Sigmoid colon (tissue), 7 donors: Measurements from ENCODE around the gene SBDS. TPM values are rescaled to one million over a fixed set of nuclear protein-coding genes. Genes with fewer than 3 reads are reported as not detected.

Experiments used
- DNase-seq: peaks from one replicate; pipeline ENCODE4 v3.0.0-alpha.2; 2019
- H3K27ac ChIP-seq, 4 donors: fragments of 200-600 bp; sonication (generic); one replicate each; pipeline ENCODE4 v1.5.1; 2016 to 2019; ENCODE audit warnings: mild to moderate bottlenecking in 1 of 4
- H3K27me3 ChIP-seq, 3 donors: fragments of 200-600 bp; sonication (generic); one replicate each; pipeline ENCODE4 v1.5.1; 2019; ENCODE audit warnings: mild to moderate bottlenecking in 1 of 3
- H3K36me3 ChIP-seq, 4 donors: fragments of 200-600 bp; sonication (generic); one replicate each; pipeline ENCODE4 v1.5.1; 2016 to 2019
- H3K4me1 ChIP-seq, 4 donors: fragments of 200-600 bp; sonication (generic); one replicate each; pipeline ENCODE4 v1.5.1; 2017 to 2019
- H3K4me3 ChIP-seq, 4 donors: fragments of 200-600 bp; sonication (generic); one replicate each; pipeline ENCODE4 v1.5.1; 2017 to 2019; ENCODE audit warnings: mild to moderate bottlenecking in 2 of 4, moderate library complexity in 1 of 4
- H3K9me3 ChIP-seq, 4 donors: fragments of 200-600 bp in 3 of 4; sonication (generic) in 3 of 4; one replicate each; pipeline versions ENCODE4 v1.5.1 to v1.6.1; 2013 to 2019
- CTCF ChIP-seq, 4 experiments: fragments of 450-650 bp in 3 of 4; fragments of 200-600 bp in 1 of 4; IDR thresholded peaks; one replicate each; pipeline ENCODE4 v1.5.1; 2016 to 2019; ENCODE audit warnings: antibody characterized with exemption in 4 of 4, mild to moderate bottlenecking in 3 of 4, moderate library complexity in 2 of 4
- EP300 ChIP-seq, 4 donors: sonication (generic); formaldehyde crosslinking; IDR thresholded peaks; one replicate each; pipeline ENCODE4 v1.6.1; 2017; ENCODE audit warnings: antibody characterized with exemption in 4 of 4
- POLR2A ChIP-seq, 2 donors: fragments of 450-650 bp; IDR thresholded peaks; one replicate each; pipeline ENCODE4 v1.6.1; 2016; ENCODE audit warnings: antibody characterized with exemption in 2 of 2, mild to moderate bottlenecking in 2 of 2, moderate library complexity in 2 of 2
- POLR2AphosphoS5 ChIP-seq, 4 donors: sonication (generic); formaldehyde crosslinking; IDR thresholded peaks; one replicate each; pipeline ENCODE4 v1.6.1; 2017; ENCODE audit warnings: antibody characterized with exemption in 4 of 4
- WGBS, 2 donors: extraction: QIAGEN DNeasy Blood & Tissue Kit; methylation state at CpG; one replicate each; pipeline ENCODE4 v1.1.7; 2013; 5-methylcytosine and 5-hydroxymethylcytosine counted together
- intact Hi-C: fragments of 100-400 bp; cut with DNase I; formaldehyde crosslinking; loops from one replicate; pipeline ENCODE4 v1.15.1; 2023
- polyA plus RNA-seq, 3 donors: library from polyadenylated mRNA; stranded (reverse); fragments of 200-250 nt; gene quantifications; one replicate each; pipeline ENCODE4 v1.2.3, GENCODE V29; 2013
- small RNA-seq, 3 donors: library from RNA; depleted of rRNA; stranded (forward); fragments of <200 nt; gene quantifications; one replicate each; pipeline ENCODE3, GENCODE V24; 2016
- total RNA-seq, 4 donors: library from RNA; depleted of rRNA; stranded (reverse); fragments of >200 nt; gene quantifications; one replicate each; pipeline ENCODE4 v1.1.0, GENCODE V29; 2016
- donor health status: healthy with polysubstance abuse.
- donor health status: Bipolar disorder and iron deficiency.
- donor health status: healthy.

Gene SBDS
- total and polyA plus RNA-seq, 7 donors: 94.7 to 266 (median 187) TPM

GRCh38 chr7:66948480-66949109 lies 46.8 kb downstream of the SBDS start:
- intact Hi-C loops: no loop called here
- H3K4me3 ChIP-seq: no peak overlapping the region
- no peaks in the 10 kb centered on the region for H3K9me3 ChIP-seq
- TF ChIP-seq CTCF (IDR thresholded peaks at IDR 0.05): no peak
- TF ChIP-seq EP300 (IDR thresholded peaks at IDR 0.05): no peak
- no peak for TF ChIP-seq POLR2AphosphoS5 (IDR thresholded peaks at IDR 0.05)
- TF ChIP-seq POLR2A (IDR thresholded peaks at IDR 0.05): no peak
- no peaks in the 10 kb centered on the region for H3K4me1 ChIP-seq
- no peak for DNase-seq
- H3K27ac ChIP-seq: no peak overlapping the region
- 82 to 92% methylated on average over 19 of the region's 19 CpGs for WGBS, 2 donors
- H3K27me3 ChIP-seq: no peaks in the 10 kb centered on the region
- peaks cover 17 to 99% (median 67%) of the 10 kb centered on the region in 4 donors for H3K36me3 ChIP-seq

- intact Hi-C loops: no loop called here
- WGBS, 2 donors: 12 to 54% methylated on average over 2 of the region's 2 CpGs
- Histone ChIP-seq H3K4me1 (no peaks in the 10 kb centered on the region), H3K36me3 (peaks cover 8 to 99% (median 61%) of the 10 kb centered on the region in 4 donors), H3K27ac (no peak overlapping the region), H3K9me3 (no peaks in the 10 kb centered on the region), H3K4me3 (no peak overlapping the region), H3K27me3 (no peaks in the 10 kb centered on the region)
- DNase-seq: no peak
- no peak for TF ChIP-seq POLR2A (IDR thresholded peaks at IDR 0.05)
- TF ChIP-seq POLR2AphosphoS5 (IDR thresholded peaks at IDR 0.05): no peak
- no peak for TF ChIP-seq EP300 (IDR thresholded peaks at IDR 0.05)
- no peak for TF ChIP-seq CTCF (IDR thresholded peaks at IDR 0.05)
These were observed 48.8 kb downstream of the SBDS start for GRCh38 chr7:66946545-66946944.

GRCh38 chr7:66939325-66939724 lies 56.1 kb downstream of the SBDS start:
- Histone ChIP-seq H3K36me3 (peaks cover 0 to 37% (median 16%) of the 10 kb centered on the region in 4 donors), H3K27me3 (no peaks in the 10 kb centered on the region), H3K27ac (no peak overlapping the region), H3K4me3 (no peak overlapping the region), H3K4me1 (no peaks in the 10 kb centered on the region), H3K9me3 (no peaks in the 10 kb centered on the region)
- TF ChIP-seq POLR2A (IDR thresholded peaks at IDR 0.05): no peak
- no peak for DNase-seq
- WGBS, 2 donors: 90 to 94% methylated on average over 4 of the region's 4 CpGs
- intact Hi-C loops: no loop called here

GRCh38 chr7:66937940-66938339 lies 57.4 kb downstream of the SBDS start:
- H3K4me3 ChIP-seq: no peak overlapping the region
- H3K9me3 ChIP-seq: no peaks in the 10 kb centered on the region
- WGBS, 2 donors: 93 to 98% methylated on average over 4 of the region's 4 CpGs
- intact Hi-C loops: no loop called here
- peaks cover 0 to 7% (median 3%) of the 10 kb centered on the region in 4 donors for H3K4me1 ChIP-seq
- no peak overlapping the region for H3K27ac ChIP-seq
- DNase-seq: no peak
- no peaks in the 10 kb centered on the region for H3K27me3 ChIP-seq
- H3K36me3 ChIP-seq: peaks cover 0 to 23% (median 10%) of the 10 kb centered on the region in 4 donors
- TF ChIP-seq POLR2A (IDR thresholded peaks at IDR 0.05): no peak
- no peak for TF ChIP-seq CTCF (IDR thresholded peaks at IDR 0.05)
- TF ChIP-seq POLR2AphosphoS5 (IDR thresholded peaks at IDR 0.05): no peak
- TF ChIP-seq EP300 (IDR thresholded peaks at IDR 0.05): no peak

Small RNAs within 50 kb of the gene (small RNA-seq; reads per million reads assigned to genes)
- 0 reads per million in 3 donors for gene RN7SL43P

Other genes with a start within 250 kb of the SBDS start
- 10 to 100 TPM; 66.2 to 93.8 (median 81.2) TPM for gene TMEM248, start 74.4 kb downstream of the SBDS start, total RNA-seq
- 10 to 100 TPM; 19.7 to 51.0 (median 22.2) TPM for gene TMEM248, start 74.4 kb downstream of the SBDS start, polyA plus RNA-seq
- 10 to 100 TPM; 14.3 to 47.2 (median 24.0) TPM for gene TYW1, start 1.2 kb upstream of the SBDS start, total RNA-seq
- gene TYW1, start 1.2 kb upstream of the SBDS start, polyA plus RNA-seq: 10 to 100 TPM in 1 of 3 donors, 1 to 10 TPM in 2; 3.0 to 10.7 (median 6.0) TPM